NCI-H2227 (cell line): ENCODE results near the gene ANKRD28.

Experiments
- DNase-seq: peaks from one replicate; lab custom pipeline; 2025; ENCODE audit not compliant: unreplicated experiment; lab: John Stamatoyannopoulos, UW

ANKRD28 gene

GRCh38 chr3:15728766-15729165 lies 69.0 kb downstream of the ANKRD28 start:
- DNase-seq, result no peak

GRCh38 chr3:15726881-15727280 lies 70.9 kb downstream of the ANKRD28 start:
- DNase-seq, result no peak

GRCh38 chr3:15726043-15726442 lies 71.7 kb downstream of the ANKRD28 start:
- no peak for DNase-seq

GRCh38 chr3:15724446-15724845 lies 73.3 kb downstream of the ANKRD28 start:
- no peak for DNase-seq

GRCh38 chr3:15723624-15723884 lies 74.2 kb downstream of the ANKRD28 start:
- DNase-seq, result no peak

GRCh38 chr3:15722877-15723623 lies 74.7 kb downstream of the ANKRD28 start:
- DNase-seq, result no peak

GRCh38 chr3:15716178-15716577 lies 81.6 kb downstream of the ANKRD28 start:
- DNase-seq, result no peak

GRCh38 chr3:15714448-15714847 lies 83.3 kb downstream of the ANKRD28 start:
- no peak for DNase-seq

- no peak for DNase-seq
These were observed 84.4 kb downstream of the ANKRD28 start for GRCh38 chr3:15713364-15713763.

GRCh38 chr3:15711281-15711680 lies 86.5 kb downstream of the ANKRD28 start:
- no peak for DNase-seq

GRCh38 chr3:15708882-15709677 lies 88.7 kb downstream of the ANKRD28 start:
- DNase-seq, result no peak

GRCh38 chr3:15707779-15708178 lies 90.0 kb downstream of the ANKRD28 start:
- DNase-seq, result no peak

- no peak for DNase-seq
These were observed 94.4 kb downstream of the ANKRD28 start for GRCh38 chr3:15703346-15703745.

- DNase-seq, result peak; percentile 21
These were observed 103.2 kb downstream of the ANKRD28 start for GRCh38 chr3:15694628-15695027.

- no peak for DNase-seq
These were observed 104.4 kb downstream of the ANKRD28 start for GRCh38 chr3:15693355-15693754.

- no peak for DNase-seq
These were observed 107.0 kb downstream of the ANKRD28 start for GRCh38 chr3:15690748-15691147.

GRCh38 chr3:15690230-15690629 lies 107.5 kb downstream of the ANKRD28 start:
- no peak for DNase-seq

- no peak for DNase-seq
These were observed 111.9 kb downstream of the ANKRD28 start for GRCh38 chr3:15685927-15686326.

- no peak for DNase-seq
These were observed 114.5 kb downstream of the ANKRD28 start for GRCh38 chr3:15683253-15683652.

- no peak for DNase-seq
These were observed 115.1 kb downstream of the ANKRD28 start for GRCh38 chr3:15682561-15683185.

- no peak for DNase-seq
These were observed 116.1 kb downstream of the ANKRD28 start for GRCh38 chr3:15681668-15682067.

GRCh38 chr3:15679306-15679705 lies 118.5 kb downstream of the ANKRD28 start:
- no peak for DNase-seq
